Hepatocyte (in vitro differentiated cells): ENCODE results near the gene RPS6KA2.

Experiments used
- EZH2phosphoT487 ChIP-seq: fragments of 200-600 bp; sonication (generic); IDR thresholded peaks from one replicate; pipeline ENCODE4 v1.6.1; 2018; ENCODE audit warnings: antibody characterized with exemption, mild to moderate bottlenecking, low read depth, moderate library complexity; ENCODE audit not compliant: unreplicated experiment, severe bottlenecking
- TF ChIP-seq, protein P1 (sequence below): fragments of 200-600 bp; sonication (generic); IDR thresholded peaks from 2 replicates; pipeline ENCODE4 v1.5.1; 2016; ENCODE audit warnings: antibody characterized with exemption, mild to moderate bottlenecking; ENCODE audit not compliant: poor library complexity

DNA sequence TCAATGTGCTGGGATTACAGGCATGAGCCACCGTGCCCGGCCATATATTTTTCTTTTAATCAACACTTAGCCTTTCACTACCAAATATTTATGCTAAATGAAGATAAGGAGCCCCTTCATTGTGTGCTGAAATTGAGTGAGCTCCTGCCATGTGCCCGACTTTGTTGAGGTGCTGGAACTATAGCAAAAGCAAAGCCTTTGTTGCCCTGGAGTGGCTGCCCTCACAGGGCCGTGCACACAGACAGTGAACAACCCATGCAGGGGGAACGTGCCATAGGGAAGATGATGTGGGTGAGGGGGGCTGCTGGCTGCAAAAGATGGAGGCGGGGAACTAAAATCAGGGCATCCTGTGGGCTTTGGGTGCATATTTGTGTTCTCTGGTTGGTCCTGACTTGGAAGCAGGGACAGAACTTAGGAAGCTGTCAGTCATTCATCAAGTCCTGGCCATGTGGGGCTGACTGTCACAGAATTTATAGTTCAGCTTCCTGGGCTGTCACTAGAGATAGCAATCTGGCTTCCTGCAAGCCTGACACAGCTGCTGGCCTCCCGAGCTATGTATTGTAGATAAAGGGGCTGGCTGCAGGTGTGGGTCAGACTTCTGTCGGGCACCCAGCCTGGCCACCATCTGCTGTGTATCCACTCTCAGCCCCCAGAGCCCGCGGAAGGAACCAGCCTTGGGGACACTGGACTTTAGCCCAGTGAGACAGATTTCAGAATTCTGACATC is 187.5 kb downstream of the RPS6KA2 start:
- TF ChIP-seq, protein P1, sequence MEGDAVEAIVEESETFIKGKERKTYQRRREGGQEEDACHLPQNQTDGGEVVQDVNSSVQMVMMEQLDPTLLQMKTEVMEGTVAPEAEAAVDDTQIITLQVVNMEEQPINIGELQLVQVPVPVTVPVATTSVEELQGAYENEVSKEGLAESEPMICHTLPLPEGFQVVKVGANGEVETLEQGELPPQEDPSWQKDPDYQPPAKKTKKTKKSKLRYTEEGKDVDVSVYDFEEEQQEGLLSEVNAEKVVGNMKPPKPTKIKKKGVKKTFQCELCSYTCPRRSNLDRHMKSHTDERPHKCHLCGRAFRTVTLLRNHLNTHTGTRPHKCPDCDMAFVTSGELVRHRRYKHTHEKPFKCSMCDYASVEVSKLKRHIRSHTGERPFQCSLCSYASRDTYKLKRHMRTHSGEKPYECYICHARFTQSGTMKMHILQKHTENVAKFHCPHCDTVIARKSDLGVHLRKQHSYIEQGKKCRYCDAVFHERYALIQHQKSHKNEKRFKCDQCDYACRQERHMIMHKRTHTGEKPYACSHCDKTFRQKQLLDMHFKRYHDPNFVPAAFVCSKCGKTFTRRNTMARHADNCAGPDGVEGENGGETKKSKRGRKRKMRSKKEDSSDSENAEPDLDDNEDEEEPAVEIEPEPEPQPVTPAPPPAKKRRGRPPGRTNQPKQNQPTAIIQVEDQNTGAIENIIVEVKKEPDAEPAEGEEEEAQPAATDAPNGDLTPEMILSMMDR, result no peak
- TF ChIP-seq EZH2phosphoT487, result no peak
